GM12878 (cell line): ENCODE data around the gene RASD1.

Experiments
- ATF2 ChIP-seq: IDR thresholded peaks from 2 replicates; pipeline ENCODE4 v1.6.1; 2012; ENCODE audit warnings: low read length, inconsistent platforms
- ATF3 ChIP-seq: IDR thresholded peaks from 2 replicates; pipeline ENCODE4 v1.6.1; 2011; ENCODE audit warnings: low read depth, mild to moderate bottlenecking, low read length, moderate library complexity, borderline replicate concordance; ENCODE audit errors: extremely low read depth
- CHD1 ChIP-seq: IDR thresholded peaks from 2 replicates; pipeline ENCODE4 v1.6.1; 2012; ENCODE audit warnings: low read depth, low read length, improper control_type of control experiment
- CTCF ChIP-seq, 3 experiments: IDR thresholded peaks in 2 of 3; conservative IDR thresholded peaks in 1 of 3; 2 replicates each; pipeline ENCODE4 v1.5.1; 2011; ENCODE audit warnings: low read depth in 3 of 3, low read length in 3 of 3, mild to moderate bottlenecking in 3 of 3, control low read depth in 2 of 3, moderate library complexity in 2 of 3, inconsistent platforms in 1 of 3, mixed read lengths in 1 of 3; ENCODE audit not compliant: control insufficient read depth in 2 of 3, insufficient read depth in 1 of 3; ENCODE audit errors: extremely low read depth in 1 of 3
- CUX1 ChIP-seq: IDR thresholded peaks from 2 replicates; pipeline ENCODE4 v1.6.1; 2012; ENCODE audit warnings: improper control_type of control experiment, low read depth, low read length; ENCODE audit not compliant: insufficient replicate concordance
- EP300 ChIP-seq, 2 experiments: fragments of 150-350 bp in 1 of 2; IDR thresholded peaks; 2 replicates each; pipeline ENCODE4 v1.6.1; 2011 to 2012; ENCODE audit warnings: low read depth in 2 of 2, low read length in 2 of 2, borderline replicate concordance in 1 of 2, improper control_type of control experiment in 1 of 2, inconsistent platforms in 1 of 2; ENCODE audit not compliant: control insufficient read depth in 1 of 2
- HDAC2 ChIP-seq: fragments of 200-600 bp; sonication (generic); IDR thresholded peaks from 2 replicates; pipeline ENCODE4 v1.6.1; 2017
- NFIC ChIP-seq: IDR thresholded peaks from 2 replicates; pipeline ENCODE4 v1.6.1; 2012; ENCODE audit warnings: low read depth, mild to moderate bottlenecking, inconsistent platforms, low read length, moderate library complexity
- PBX3 ChIP-seq: IDR thresholded peaks from 2 replicates; pipeline ENCODE4 v1.6.1; 2011; ENCODE audit warnings: mild to moderate bottlenecking, low read depth, low read length, moderate library complexity; ENCODE audit not compliant: insufficient replicate concordance
- POLR2A ChIP-seq: IDR thresholded peaks from 2 replicates; pipeline ENCODE4 v1.6.1; 2011; ENCODE audit warnings: low read depth, mild to moderate bottlenecking, low read length

GRCh38 chr17:17496189-17497064, at the start of gene RASD1:
- TF ChIP-seq NFIC, result no peak
- TF ChIP-seq CUX1, result no peak
- TF ChIP-seq CHD1, result no peak
- TF ChIP-seq HDAC2, result no peak
- peak; percentile 74 to 86 (median 79); a peak in 5 of 6 replicates for TF ChIP-seq CTCF (IDR thresholded peaks at IDR 0.05 in 2 of 3, conservative IDR thresholded peaks at IDR 0.05 in 1 of 3; ENCODE audit: control insufficient read depth in 2 of 3, extremely low read depth in 1 of 3, insufficient read depth in 1 of 3, low read depth in 3 of 3, low read length in 3 of 3)
- no peak for TF ChIP-seq PBX3
- peak; percentile 57; the same call in 1 of the 2 replicates for TF ChIP-seq POLR2A
- no peak for TF ChIP-seq EP300 (IDR thresholded peaks at IDR 0.05; ENCODE audit: borderline replicate concordance in 1 of 2, control insufficient read depth in 1 of 2, low read depth in 2 of 2, low read length in 2 of 2)
- TF ChIP-seq ATF2, result no peak
- TF ChIP-seq ATF3, result no peak
